ENCODE measurements around the gene ARHGEF1.

The ARHGEF1 gene

GRCh38 chr19:41859213-41859617, 23.8 kb upstream of the ARHGEF1 start:
- Mint-ChIP-seq H3K27ac (peak overlapping the region; percentile 100), H3K9me3 (no peaks in the 10 kb centered on the region), H3K4me3 (peak overlapping the region; percentile 86), H3K36me3 (ENCODE audit: low read depth) (peaks cover 44% of the 10 kb centered on the region), H3K4me1 (ENCODE audit: low read depth) (peaks cover 40% of the 10 kb centered on the region), H3K27me3 (no peaks in the 10 kb centered on the region)
- DNase-seq, result no peak

- H3K36me3 Mint-ChIP-seq (ENCODE audit: low read depth), result peaks cover 50% of the 10 kb centered on the region
- H3K9me3 Mint-ChIP-seq, result no peaks in the 10 kb centered on the region
- H3K4me3 Mint-ChIP-seq, result peak within 1 kb of the TSS; percentile 86
- no peaks in the 10 kb centered on the region for H3K27me3 Mint-ChIP-seq
- peak within 1 kb of the TSS; percentile 100 for H3K27ac Mint-ChIP-seq
- peak; percentile 99 for DNase-seq
- H3K4me1 Mint-ChIP-seq (ENCODE audit: low read depth), result peaks cover 46% of the 10 kb centered on the region
Measured at GRCh38 chr19:41859618-41860418, 23.2 kb upstream of the ARHGEF1 start, which contains the start of gene RPS19. Gene RPS19 (plus strand): TSS chr19:41860255. CDS start chr19:41860775, 520 bp downstream.

- no peak for DNase-seq
- H3K9me3 Mint-ChIP-seq, result no peaks in the 10 kb centered on the region
- peak overlapping the region; percentile 100 for H3K27ac Mint-ChIP-seq
- H3K4me3 Mint-ChIP-seq, result peak overlapping the region; percentile 86
- peaks cover 54% of the 10 kb centered on the region for H3K4me1 Mint-ChIP-seq (ENCODE audit: low read depth)
- peaks cover 57% of the 10 kb centered on the region for H3K36me3 Mint-ChIP-seq (ENCODE audit: low read depth)
- H3K27me3 Mint-ChIP-seq, result no peaks in the 10 kb centered on the region
Measured at GRCh38 chr19:41860419-41861115, 22.4 kb upstream of the ARHGEF1 start.

- H3K27me3 Mint-ChIP-seq, result no peaks in the 10 kb centered on the region
- H3K4me1 Mint-ChIP-seq (ENCODE audit: low read depth), result peaks cover 57% of the 10 kb centered on the region
- H3K9me3 Mint-ChIP-seq, result no peaks in the 10 kb centered on the region
- peaks cover 64% of the 10 kb centered on the region for H3K36me3 Mint-ChIP-seq (ENCODE audit: low read depth)
- no peak for DNase-seq
- peak overlapping the region; percentile 100 for H3K27ac Mint-ChIP-seq
- H3K4me3 Mint-ChIP-seq, result peak overlapping the region; percentile 86
Measured at GRCh38 chr19:41861116-41861768, 21.7 kb upstream of the ARHGEF1 start.

- H3K4me1 Mint-ChIP-seq (ENCODE audit: low read depth), result peaks cover 62% of the 10 kb centered on the region
- H3K4me3 Mint-ChIP-seq, result peak overlapping the region; percentile 86
- H3K36me3 Mint-ChIP-seq (ENCODE audit: low read depth), result peaks cover 70% of the 10 kb centered on the region
- H3K27ac Mint-ChIP-seq, result peak overlapping the region; percentile 100
- no peaks in the 10 kb centered on the region for H3K27me3 Mint-ChIP-seq
- DNase-seq, result peak; percentile 34
- no peaks in the 10 kb centered on the region for H3K9me3 Mint-ChIP-seq
Measured at GRCh38 chr19:41861846-41862245, 21.1 kb upstream of the ARHGEF1 start.

GRCh38 chr19:41862445-41862986, 20.5 kb upstream of the ARHGEF1 start:
- H3K4me1 Mint-ChIP-seq (ENCODE audit: low read depth), result peaks cover 67% of the 10 kb centered on the region
- peak overlapping the region; percentile 100 for H3K27ac Mint-ChIP-seq
- no peaks in the 10 kb centered on the region for H3K9me3 Mint-ChIP-seq
- H3K4me3 Mint-ChIP-seq, result peak overlapping the region; percentile 86
- H3K36me3 Mint-ChIP-seq (ENCODE audit: low read depth), result peaks cover 77% of the 10 kb centered on the region
- peak; percentile 32 for DNase-seq
- no peaks in the 10 kb centered on the region for H3K27me3 Mint-ChIP-seq

GRCh38 chr19:41863209-41863931, 19.6 kb upstream of the ARHGEF1 start:
- Mint-ChIP-seq H3K9me3 (no peaks in the 10 kb centered on the region), H3K27me3 (no peaks in the 10 kb centered on the region), H3K4me3 (peak overlapping the region; percentile 86), H3K27ac (peak overlapping the region; percentile 100), H3K4me1 (ENCODE audit: low read depth) (peaks cover 73% of the 10 kb centered on the region), H3K36me3 (ENCODE audit: low read depth) (peaks cover 86% of the 10 kb centered on the region)
- peak; percentile 31 for DNase-seq

- DNase-seq, result no peak
- peaks cover 96% of the 10 kb centered on the region for H3K36me3 Mint-ChIP-seq (ENCODE audit: low read depth)
Measured at GRCh38 chr19:41864374-41864773, 18.6 kb upstream of the ARHGEF1 start.

GRCh38 chr19:41866284-41866683, 16.7 kb upstream of the ARHGEF1 start:
- Mint-ChIP-seq H3K27ac (peak overlapping the region; percentile 100), H3K4me3 (peak overlapping the region; percentile 86), H3K4me1 (ENCODE audit: low read depth) (peaks cover 93% of the 10 kb centered on the region), H3K9me3 (no peaks in the 10 kb centered on the region), H3K36me3 (ENCODE audit: low read depth) (peaks cover 99% of the 10 kb centered on the region), H3K27me3 (no peaks in the 10 kb centered on the region)
- DNase-seq, result peak; percentile 47

More at GRCh38 chr19:41864374-41864773, 18.6 kb upstream of the ARHGEF1 start:
- peak overlapping the region; percentile 100 for H3K27ac Mint-ChIP-seq
- H3K27me3 Mint-ChIP-seq, result no peaks in the 10 kb centered on the region
- H3K4me1 Mint-ChIP-seq (ENCODE audit: low read depth), result peaks cover 78% of the 10 kb centered on the region
- peak overlapping the region; percentile 86 for H3K4me3 Mint-ChIP-seq
- H3K9me3 Mint-ChIP-seq, result no peaks in the 10 kb centered on the region

- H3K36me3 Mint-ChIP-seq (ENCODE audit: low read depth), result peaks cover 95% of the 10 kb centered on the region
- peak; percentile 38 for DNase-seq
- H3K4me3 Mint-ChIP-seq, result peak overlapping the region; percentile 64
Measured at GRCh38 chr19:41868120-41868988, 14.6 kb upstream of the ARHGEF1 start.

GRCh38 chr19:41868989-41869300, 14.0 kb upstream of the ARHGEF1 start:
- Mint-ChIP-seq H3K27me3 (no peaks in the 10 kb centered on the region), H3K36me3 (ENCODE audit: low read depth) (peaks cover 91% of the 10 kb centered on the region), H3K4me3 (peak overlapping the region; percentile 42), H3K27ac (peak overlapping the region; percentile 100), H3K4me1 (ENCODE audit: low read depth) (peaks cover 93% of the 10 kb centered on the region), H3K9me3 (no peaks in the 10 kb centered on the region)
- DNase-seq, result peak; percentile 33

More at GRCh38 chr19:41868120-41868988, 14.6 kb upstream of the ARHGEF1 start:
- no peaks in the 10 kb centered on the region for H3K9me3 Mint-ChIP-seq
- H3K4me1 Mint-ChIP-seq (ENCODE audit: low read depth), result peaks cover 93% of the 10 kb centered on the region
- H3K27me3 Mint-ChIP-seq, result no peaks in the 10 kb centered on the region
- peak overlapping the region; percentile 100 for H3K27ac Mint-ChIP-seq

GRCh38 chr19:41869374-41869955, 13.5 kb upstream of the ARHGEF1 start:
- peaks cover 91% of the 10 kb centered on the region for H3K4me1 Mint-ChIP-seq (ENCODE audit: low read depth)
- peak overlapping the region; percentile 50 for H3K4me3 Mint-ChIP-seq
- no peaks in the 10 kb centered on the region for H3K9me3 Mint-ChIP-seq
- H3K27me3 Mint-ChIP-seq, result no peaks in the 10 kb centered on the region
- H3K36me3 Mint-ChIP-seq (ENCODE audit: low read depth), result peaks cover 86% of the 10 kb centered on the region
- H3K27ac Mint-ChIP-seq, result peak overlapping the region; percentile 100
- peak; percentile 37 for DNase-seq

- H3K9me3 Mint-ChIP-seq, result no peaks in the 10 kb centered on the region
- H3K4me3 Mint-ChIP-seq, result peak overlapping the region; percentile 50
- peaks cover 89% of the 10 kb centered on the region for H3K4me1 Mint-ChIP-seq (ENCODE audit: low read depth)
- peaks cover 76% of the 10 kb centered on the region for H3K36me3 Mint-ChIP-seq (ENCODE audit: low read depth)
- H3K27ac Mint-ChIP-seq, result peak overlapping the region; percentile 100
- peak; percentile 53 for DNase-seq
- no peaks in the 10 kb centered on the region for H3K27me3 Mint-ChIP-seq
Measured at GRCh38 chr19:41870401-41870873, 12.5 kb upstream of the ARHGEF1 start.
